Activated T-cell treated with anti-CD3 and anti-CD28 coated beads for 48 hours (primary cell): ENCODE data around the gene KLK12.
A peak's percentile ranks its signal among the peaks of the same experiment; 100 is the strongest.
"Not testable (repeated sequence)": the region's sequence is repeated elsewhere in the genome, so short reads cannot be mapped to it uniquely, and the experiment has no call there.

Experiments used
- DNase-seq: peaks from one replicate; pipeline ENCODE4 v3.0.0-alpha.2; 2020; ENCODE audit warnings: low read depth

Gene KLK12

GRCh38 chr19:51015691-51016267 lies 19.0 kb downstream of the KLK12 start:
- DNase-seq, result no peak

DNA sequence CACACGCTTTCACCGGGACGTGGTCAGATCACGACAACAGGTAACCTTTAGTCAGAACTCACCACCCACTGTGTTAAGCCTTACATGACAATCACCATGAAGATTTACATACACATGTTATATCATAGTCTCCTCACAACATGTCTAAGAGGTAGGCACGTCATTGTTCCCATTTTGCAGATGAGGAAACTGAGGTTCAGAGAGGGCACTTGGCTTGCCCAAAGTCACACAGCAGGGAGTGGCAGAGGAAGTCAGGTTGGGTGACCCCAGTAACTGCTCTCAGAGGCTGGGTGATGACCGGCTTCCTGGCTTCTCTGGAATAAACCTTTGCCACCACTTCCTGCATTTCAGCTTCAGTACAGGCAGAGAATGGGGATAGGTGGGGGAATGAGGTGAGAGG lies 20.6 kb downstream of the KLK12 start:
- DNase-seq, result no peak

GRCh38 chr19:51012661-51013190 lies 22.1 kb downstream of the KLK12 start:
- DNase-seq, result no peak

DNA sequence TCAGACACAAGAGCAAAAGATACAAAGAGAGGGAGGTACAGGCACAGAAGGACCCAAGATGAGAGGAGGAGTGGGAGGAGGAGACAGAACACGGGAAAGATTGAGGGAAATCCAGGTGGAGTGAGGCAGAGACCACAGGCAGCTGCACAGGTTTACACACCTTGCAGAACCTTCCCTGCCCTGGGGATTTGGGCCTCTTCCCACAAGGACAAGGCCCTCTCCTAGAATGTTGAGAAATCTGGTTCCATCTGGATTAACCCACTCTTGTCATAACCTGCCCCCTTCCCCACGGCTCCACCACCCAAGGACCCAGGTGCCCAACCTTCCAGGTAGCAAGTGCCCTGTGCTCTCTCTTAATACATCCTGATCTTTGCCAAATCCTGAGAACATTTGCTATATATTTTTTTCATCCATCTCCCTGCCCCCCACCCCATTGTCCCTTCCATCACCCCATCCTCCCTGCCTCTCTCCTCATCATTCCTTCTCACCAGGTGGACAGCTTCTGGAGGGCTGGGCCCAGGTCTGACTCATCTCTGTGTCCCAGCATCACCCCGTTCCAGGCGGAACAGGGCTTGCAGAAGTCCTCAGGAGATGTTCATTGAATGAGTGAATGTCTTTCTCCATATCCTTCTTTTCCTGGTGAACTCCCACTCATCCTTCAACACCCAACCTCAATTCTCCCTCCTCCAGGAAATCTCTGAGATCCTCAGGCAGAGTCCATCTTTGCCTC lies 24.6 kb downstream of the KLK12 start:
- DNase-seq, result no peak

GRCh38 chr19:51009061-51009891 lies 25.5 kb downstream of the KLK12 start:
- DNase-seq, result no peak

GRCh38 chr19:51007488-51007887 lies 27.3 kb downstream of the KLK12 start:
- DNase-seq, result no peak

GRCh38 chr19:51006406-51006805 lies 28.4 kb downstream of the KLK12 start:
- no peak for DNase-seq

DNA sequence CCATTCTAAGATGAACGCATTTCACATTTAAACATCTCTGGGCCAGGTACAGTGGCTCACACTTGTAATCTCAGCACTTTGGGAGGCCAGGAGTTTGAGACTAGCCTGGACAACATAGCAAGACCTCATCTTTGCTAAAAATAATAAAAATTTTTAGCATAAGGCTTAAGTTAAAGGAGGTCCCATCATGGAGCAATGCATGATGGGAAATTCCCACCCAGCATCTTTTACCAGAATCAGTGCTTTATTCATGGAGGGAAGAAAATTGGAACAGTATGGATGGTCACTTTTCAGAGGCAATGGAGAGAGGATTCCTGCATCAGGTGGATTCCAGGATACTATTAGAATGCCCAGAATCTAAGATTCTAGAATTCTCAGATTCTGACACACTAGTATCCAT lies 29.6 kb downstream of the KLK12 start:
- no peak for DNase-seq

DNA sequence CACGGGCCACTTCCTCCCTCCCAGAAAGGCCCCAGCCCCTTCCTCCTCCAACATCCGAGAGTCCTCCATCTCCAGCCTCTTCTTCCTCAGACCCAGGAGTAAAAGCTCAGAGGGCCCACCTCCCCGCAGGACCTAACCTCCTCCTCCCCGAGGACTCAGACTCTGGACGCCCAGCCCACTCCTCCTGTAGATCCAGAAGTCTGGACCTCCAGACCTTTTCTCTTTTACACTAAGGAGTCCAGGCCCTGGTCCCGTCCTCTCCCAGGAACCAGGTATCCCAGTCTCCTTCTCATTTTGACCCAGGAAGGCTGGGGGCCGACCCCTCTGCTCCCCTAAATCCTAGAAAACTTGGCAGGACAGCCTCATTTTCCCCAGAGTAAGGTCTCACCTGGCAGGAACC lies 31.5 kb downstream of the KLK12 start:
- no peak for DNase-seq

DNA sequence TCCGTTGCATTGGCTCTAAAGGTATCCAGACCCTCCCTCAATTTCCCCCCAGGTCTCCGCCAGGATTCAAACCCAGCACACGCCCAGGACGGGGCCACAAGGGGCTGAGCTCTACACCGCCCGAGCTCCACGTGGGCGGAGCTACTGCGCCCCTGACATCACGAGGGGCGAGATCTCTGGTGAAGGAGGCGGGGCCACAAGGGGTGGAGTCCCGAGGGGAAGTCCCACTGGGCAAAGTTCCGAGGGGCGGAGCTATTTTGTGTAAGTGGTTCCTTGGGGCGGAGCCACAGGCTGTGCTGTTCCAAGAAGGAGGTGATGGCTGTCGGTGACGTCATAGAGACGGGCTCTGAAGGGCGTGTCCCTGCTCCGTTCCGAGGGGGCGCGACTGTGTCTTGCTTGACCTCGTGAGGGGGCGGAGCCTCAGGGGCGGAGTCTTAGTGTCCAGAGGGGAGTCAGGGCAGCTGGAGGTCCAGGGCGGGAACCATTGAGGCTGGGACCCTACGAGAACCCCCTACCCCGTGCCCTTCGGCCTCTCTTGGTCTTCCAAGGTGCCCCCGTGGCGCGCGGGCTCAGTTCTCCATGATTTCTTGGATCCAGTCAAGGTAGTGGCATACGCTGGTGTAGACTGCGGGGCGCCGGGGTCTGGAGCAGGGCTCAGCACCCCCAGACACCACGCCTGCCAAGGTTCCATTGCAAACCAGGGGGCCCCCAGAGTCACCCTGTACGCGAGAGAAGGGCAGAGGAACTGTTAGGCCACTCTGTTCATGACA lies 32.1 kb downstream of the KLK12 start:
- peak; percentile 25 for DNase-seq

DNA sequence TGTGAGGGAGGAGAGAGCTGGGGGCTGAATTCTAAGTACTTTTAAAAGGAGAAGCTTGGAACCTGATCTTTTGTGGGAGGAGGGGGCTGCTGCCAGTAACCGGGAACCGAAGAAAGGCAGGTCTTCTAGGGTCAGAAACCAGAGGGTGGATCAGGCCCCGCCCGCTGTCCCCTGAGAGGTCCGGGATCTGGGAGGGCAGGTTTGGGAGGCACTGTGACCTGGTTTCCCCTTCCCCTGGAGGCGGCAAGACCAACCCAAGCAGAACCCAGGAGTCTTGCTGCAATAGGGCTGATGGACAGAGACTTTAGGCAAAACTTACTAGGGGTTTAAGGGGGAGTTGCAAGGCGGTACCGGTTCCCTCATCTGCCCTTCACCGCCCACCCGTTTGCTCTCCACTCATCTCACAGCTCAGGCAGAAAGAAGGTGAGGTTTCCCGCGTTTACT lies 32.7 kb downstream of the KLK12 start:
- DNase-seq, result no peak

GRCh38 chr19:51001515-51001914 lies 33.3 kb downstream of the KLK12 start, which contains the start of gene KLK8:
Gene KLK8 (minus strand): TSS chr19:51001604. CDS start chr19:51001167, 437 bp downstream.
- DNase-seq, result no peak

DNA sequence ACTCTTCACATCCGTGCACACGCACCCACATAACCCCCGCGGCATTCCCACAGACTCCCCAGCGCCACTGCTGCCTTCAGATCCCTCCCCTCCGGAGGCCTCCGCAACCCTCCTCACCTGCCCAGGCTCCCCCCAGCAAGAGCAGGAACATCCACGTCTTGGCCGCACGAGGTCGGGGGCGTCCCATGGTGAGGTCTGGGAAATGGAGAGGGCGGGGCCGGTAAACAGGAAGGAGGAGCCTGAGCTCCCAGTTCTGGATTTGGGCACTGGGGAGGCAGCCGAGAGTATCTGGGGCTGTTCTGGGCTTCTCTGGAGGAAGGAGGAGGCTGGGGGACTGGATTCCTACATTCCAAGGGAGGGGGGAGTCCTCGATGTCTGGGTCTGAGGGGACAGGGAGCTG lies 33.8 kb downstream of the KLK12 start:
- DNase-seq, result no peak

DNA sequence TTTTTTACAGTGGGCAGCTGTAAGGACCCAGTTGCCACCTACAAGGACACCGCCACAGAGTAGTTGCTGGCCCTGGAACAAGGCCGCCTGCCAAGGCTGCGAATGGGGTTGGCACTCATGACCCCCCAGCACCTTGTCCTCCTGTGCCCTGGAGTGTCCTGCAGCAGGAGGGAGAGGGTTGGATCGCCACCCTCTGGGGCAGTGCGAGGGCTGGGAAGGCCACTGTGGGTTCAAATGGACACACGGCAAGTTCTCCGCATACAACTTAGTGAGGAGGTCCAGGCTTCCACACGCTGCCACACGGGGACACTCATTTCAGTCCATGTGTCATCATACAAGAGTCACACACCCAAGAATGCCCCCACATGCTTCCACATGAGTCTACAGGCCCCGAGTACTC lies 34.4 kb downstream of the KLK12 start:
- DNase-seq, result no peak

GRCh38 chr19:50998686-50999085 lies 36.1 kb downstream of the KLK12 start:
- no peak for DNase-seq

GRCh38 chr19:50998061-50998460 lies 36.7 kb downstream of the KLK12 start:
- no peak for DNase-seq

DNA sequence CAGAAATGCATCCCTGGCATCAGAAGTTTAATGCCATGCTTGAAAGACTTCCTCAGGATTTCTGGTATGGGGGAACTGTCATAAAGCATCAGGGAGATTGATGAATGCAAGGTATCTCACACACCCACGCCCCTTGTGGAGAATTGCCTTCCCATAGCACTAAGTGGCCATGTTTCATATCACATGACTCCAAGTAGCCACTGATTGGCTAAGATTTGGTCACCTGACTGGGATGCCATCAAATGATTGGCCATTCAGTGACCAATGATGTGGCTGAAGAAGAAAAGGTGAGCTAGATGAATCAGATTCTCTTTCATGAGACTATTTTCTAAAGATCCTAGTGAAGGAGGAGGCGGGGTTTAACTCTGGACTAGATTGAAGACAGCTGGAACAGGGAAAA lies 40.7 kb downstream of the KLK12 start:
- DNase-seq, result no peak

DNA sequence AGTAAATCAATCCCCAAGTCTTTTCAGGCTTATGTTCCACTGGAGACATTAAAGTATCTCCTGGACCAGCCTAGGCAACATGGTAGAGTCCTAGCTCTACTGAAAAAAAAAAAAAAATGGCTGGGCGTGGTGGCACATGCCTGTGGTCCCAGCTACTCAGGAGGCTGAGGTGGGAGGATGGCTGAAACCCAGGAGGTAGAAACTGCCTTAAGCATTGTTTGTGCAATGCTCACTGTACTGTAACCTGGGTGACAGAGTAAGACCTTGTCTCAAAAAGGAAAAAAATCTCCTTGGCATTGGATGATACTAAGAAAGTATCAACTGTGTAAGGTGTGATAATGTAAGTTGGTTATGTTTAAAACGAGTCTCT lies 42.2 kb downstream of the KLK12 start:
- DNase-seq, result no peak

DNA sequence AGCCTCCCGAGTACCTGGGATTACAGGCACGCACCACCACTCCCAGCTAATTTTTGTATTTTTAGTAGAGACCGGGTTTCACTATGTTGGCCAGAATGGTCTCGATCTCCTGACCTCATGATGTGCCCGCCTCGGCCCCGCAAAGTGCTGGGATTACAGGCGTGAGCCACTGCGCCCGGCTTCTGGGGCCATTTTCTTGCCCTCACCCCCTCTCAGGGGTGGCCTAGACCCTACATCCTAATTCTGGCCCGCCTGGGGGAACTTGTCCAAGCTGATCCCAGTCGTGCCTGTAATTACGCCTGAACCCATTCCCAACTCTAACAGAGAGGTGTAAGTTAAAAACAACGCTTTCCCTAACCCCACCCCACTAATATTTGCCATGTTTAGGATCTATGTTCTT lies 50.4 kb downstream of the KLK12 start:
- not testable (repeated sequence) for DNase-seq

- DNase-seq, result no peak
Measured at GRCh38 chr19:50983625-50984292, 51.0 kb downstream of the KLK12 start, which contains the start of gene KLK7. Gene KLK7 (minus strand): TSS chr19:50983917. CDS start chr19:50982399, 1,518 bp downstream.

DNA sequence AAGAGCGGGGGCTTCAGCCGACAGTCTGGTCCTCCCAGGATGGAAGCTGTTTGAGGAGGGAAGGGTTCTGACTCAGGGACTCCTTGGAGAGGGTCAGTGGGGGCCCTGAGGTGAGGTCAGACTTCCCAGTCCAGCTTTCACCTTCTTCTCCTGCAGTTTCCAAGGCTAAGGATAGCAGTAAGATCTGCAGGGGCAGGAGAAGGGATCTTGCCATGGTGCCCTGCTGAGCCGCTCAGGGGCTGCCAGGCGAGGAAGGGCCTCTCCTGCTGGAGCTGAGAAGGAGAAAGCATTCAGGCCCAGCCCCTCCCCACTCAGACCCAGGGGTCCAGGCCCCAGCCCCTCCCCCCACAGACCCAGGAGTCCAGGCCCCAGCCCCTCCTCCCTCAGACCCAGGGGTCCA lies 52.6 kb downstream of the KLK12 start:
- no peak for DNase-seq
